PFSK-1 (cell line): ENCODE measurements around the gene TSPAN15.

Experiments
- FOXP2 ChIP-seq: optimal IDR thresholded peaks from 2 replicates; pipeline ENCODE3; 2011; ENCODE audit warnings: borderline replicate concordance, control low read depth, inconsistent platforms; ENCODE audit not compliant: insufficient read depth; ENCODE audit errors: extremely low read length, extremely low read depth
- POLR2AphosphoS5 ChIP-seq: IDR thresholded peaks from 2 replicates; pipeline ENCODE4 v1.6.1; 2012; ENCODE audit warnings: low read depth, mild to moderate bottlenecking, control low read depth, low read length, moderate library complexity
- REST ChIP-seq, 2 experiments: IDR thresholded peaks; 2 replicates each; pipeline versions ENCODE4 v1.6.1 to v1.8.0; 2011 to 2012; ENCODE audit warnings: low read depth in 2 of 2, low read length in 2 of 2, control low read depth in 1 of 2, inconsistent platforms in 1 of 2, mild to moderate bottlenecking in 1 of 2, moderate library complexity in 1 of 2; ENCODE audit not compliant: insufficient read depth in 1 of 2
- SIN3A ChIP-seq: IDR thresholded peaks from 2 replicates; pipeline ENCODE4 v1.6.1; 2012; ENCODE audit warnings: mild to moderate bottlenecking, low read length, moderate library complexity, borderline replicate concordance; ENCODE audit not compliant: insufficient read depth
- TAF1 ChIP-seq: IDR thresholded peaks from 2 replicates; pipeline ENCODE4 v1.6.1; 2012; ENCODE audit warnings: low read length, control low read depth, borderline replicate concordance; ENCODE audit not compliant: insufficient read depth

The TSPAN15 gene

GRCh38 chr10:69506487-69506833, 55.2 kb downstream of the TSPAN15 start:
- no peak for TF ChIP-seq TAF1
- no peak for TF ChIP-seq FOXP2
- no peak for TF ChIP-seq REST (IDR thresholded peaks at IDR 0.05; ENCODE audit: insufficient read depth in 1 of 2, low read depth in 2 of 2, low read length in 2 of 2)
- TF ChIP-seq SIN3A, result no peak
- no peak for TF ChIP-seq POLR2AphosphoS5

- no peak for TF ChIP-seq SIN3A
- TF ChIP-seq REST (IDR thresholded peaks at IDR 0.05; ENCODE audit: insufficient read depth in 1 of 2, low read depth in 2 of 2, low read length in 2 of 2), result no peak
- TF ChIP-seq POLR2AphosphoS5, result no peak
- TF ChIP-seq FOXP2, result no peak
- TF ChIP-seq TAF1, result no peak
These were observed 55.8 kb downstream of the TSPAN15 start for GRCh38 chr10:69506834-69507713.

GRCh38 chr10:69508738-69509340, 57.6 kb downstream of the TSPAN15 start:
- TF ChIP-seq REST (IDR thresholded peaks at IDR 0.05; ENCODE audit: insufficient read depth in 1 of 2, low read depth in 2 of 2, low read length in 2 of 2) (no peak), POLR2AphosphoS5 (no peak), TAF1 (no peak), SIN3A (no peak), FOXP2 (no peak)

- no peak for TF ChIP-seq POLR2AphosphoS5
- TF ChIP-seq TAF1, result no peak
- TF ChIP-seq FOXP2, result no peak
- no peak for TF ChIP-seq SIN3A
- TF ChIP-seq REST (IDR thresholded peaks at IDR 0.05; ENCODE audit: insufficient read depth in 1 of 2, low read depth in 2 of 2, low read length in 2 of 2), result no peak
These were observed 61.6 kb downstream of the TSPAN15 start for GRCh38 chr10:69512901-69513300.
